PFSK-1 (cell line): Measurements from ENCODE around the gene EHF.

Experiments used
- FOXP2 ChIP-seq: optimal IDR thresholded peaks from 2 replicates; pipeline ENCODE3; 2011; ENCODE audit warnings: borderline replicate concordance, control low read depth, inconsistent platforms; ENCODE audit not compliant: insufficient read depth; ENCODE audit errors: extremely low read length, extremely low read depth
- POLR2AphosphoS5 ChIP-seq: IDR thresholded peaks from 2 replicates; pipeline ENCODE4 v1.6.1; 2012; ENCODE audit warnings: low read depth, mild to moderate bottlenecking, control low read depth, low read length, moderate library complexity
- REST ChIP-seq, 2 experiments: IDR thresholded peaks; 2 replicates each; pipeline versions ENCODE4 v1.6.1 to v1.8.0; 2011 to 2012; ENCODE audit warnings: low read depth in 2 of 2, low read length in 2 of 2, control low read depth in 1 of 2, inconsistent platforms in 1 of 2, mild to moderate bottlenecking in 1 of 2, moderate library complexity in 1 of 2; ENCODE audit not compliant: insufficient read depth in 1 of 2
- SIN3A ChIP-seq: IDR thresholded peaks from 2 replicates; pipeline ENCODE4 v1.6.1; 2012; ENCODE audit warnings: mild to moderate bottlenecking, low read length, moderate library complexity, borderline replicate concordance; ENCODE audit not compliant: insufficient read depth
- TAF1 ChIP-seq: IDR thresholded peaks from 2 replicates; pipeline ENCODE4 v1.6.1; 2012; ENCODE audit warnings: low read length, control low read depth, borderline replicate concordance; ENCODE audit not compliant: insufficient read depth

Gene EHF

DNA sequence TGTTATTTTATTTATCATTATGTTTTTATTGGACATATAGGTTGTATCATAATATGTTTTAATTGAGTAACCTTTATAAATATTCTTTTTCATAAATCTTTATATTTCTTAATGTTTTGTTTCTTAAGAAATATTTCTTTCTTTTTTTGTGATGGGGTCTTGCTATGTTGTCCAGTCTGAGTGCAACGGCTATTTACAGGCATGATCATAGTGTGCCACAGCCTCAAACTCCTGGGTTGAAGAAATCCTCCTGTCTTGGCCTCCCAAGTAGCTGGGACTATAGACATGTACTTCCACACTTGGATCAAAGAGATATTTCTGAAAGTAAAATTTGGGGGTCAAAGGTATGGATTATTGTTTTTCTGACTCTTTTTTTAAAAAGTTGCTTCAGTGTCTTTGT, 53.1 kb downstream of the EHF start:
- TF ChIP-seq FOXP2, result no peak
- TF ChIP-seq POLR2AphosphoS5, result no peak
- no peak for TF ChIP-seq REST (IDR thresholded peaks at IDR 0.05; ENCODE audit: insufficient read depth in 1 of 2, low read depth in 2 of 2, low read length in 2 of 2)
- TF ChIP-seq SIN3A, result no peak
- TF ChIP-seq TAF1, result no peak

DNA sequence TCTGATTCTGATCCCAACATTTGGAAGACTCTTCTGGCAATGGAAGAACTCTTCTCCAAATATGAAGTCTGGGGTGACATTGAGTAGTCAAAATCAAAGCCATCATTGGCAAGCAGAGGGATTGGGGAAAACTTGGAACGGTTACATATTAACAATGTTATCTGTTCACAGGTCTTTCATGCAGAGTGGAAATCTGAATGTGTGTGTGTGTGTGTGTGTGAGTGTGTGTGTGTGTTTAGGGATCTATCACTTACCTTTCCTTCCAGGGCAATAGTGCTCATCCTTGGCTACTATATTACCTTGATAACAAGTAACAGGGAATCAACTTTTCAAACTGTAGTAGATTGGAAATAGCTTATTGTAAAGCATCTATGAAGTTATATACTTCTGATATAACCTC, 55.3 kb downstream of the EHF start:
- TF ChIP-seq FOXP2 (no peak), SIN3A (no peak), POLR2AphosphoS5 (no peak), TAF1 (no peak), REST (IDR thresholded peaks at IDR 0.05; ENCODE audit: insufficient read depth in 1 of 2, low read depth in 2 of 2, low read length in 2 of 2) (no peak)

- no peak for TF ChIP-seq FOXP2
- TF ChIP-seq SIN3A, result no peak
- TF ChIP-seq TAF1, result no peak
- no peak for TF ChIP-seq REST (IDR thresholded peaks at IDR 0.05; ENCODE audit: insufficient read depth in 1 of 2, low read depth in 2 of 2, low read length in 2 of 2)
- no peak for TF ChIP-seq POLR2AphosphoS5
These were observed 58.8 kb downstream of the EHF start for GRCh38 chr11:34679681-34680080.

GRCh38 chr11:34680206-34680605, 59.3 kb downstream of the EHF start:
- TF ChIP-seq REST (IDR thresholded peaks at IDR 0.05; ENCODE audit: insufficient read depth in 1 of 2, low read depth in 2 of 2, low read length in 2 of 2), result no peak
- TF ChIP-seq SIN3A, result no peak
- no peak for TF ChIP-seq TAF1
- no peak for TF ChIP-seq FOXP2
- TF ChIP-seq POLR2AphosphoS5, result no peak
